HAP-1 (cell line): ENCODE results near the gene LRRC8D.

Experiments
- DNase-seq, 2 experiments: peaks; one replicate each; pipeline ENCODE4 v3.0.0-alpha.2; 2016 to 2020; ENCODE audit warnings: low spot score in 2 of 2
- H3K27me3 ChIP-seq: fragments of 250-450 bp; sonication (Bioruptor Pico); 2 replicates; pipeline ENCODE4 v1.5.1; 2020; ENCODE audit warnings: low read depth, mild to moderate bottlenecking, moderate library complexity
- H3K36me3 ChIP-seq: fragments of 250-450 bp; sonication (Bioruptor Pico); replicated peaks from 2 replicates; pipeline ENCODE4 v1.5.1; 2020; ENCODE audit warnings: mild to moderate bottlenecking
- H3K4me1 ChIP-seq: fragments of 250-450 bp; sonication (Bioruptor Pico); 2 replicates; pipeline ENCODE4 v1.5.1; 2020; ENCODE audit warnings: mild to moderate bottlenecking
- H3K4me3 ChIP-seq: fragments of 250-450 bp; sonication (Bioruptor Pico); 2 replicates; pipeline ENCODE4 v1.5.1; 2020; ENCODE audit warnings: mild to moderate bottlenecking, moderate library complexity
- H3K9me3 ChIP-seq: fragments of 250-450 bp; sonication (Bioruptor Pico); 2 replicates; pipeline ENCODE4 v1.5.1; 2020; ENCODE audit warnings: mild to moderate bottlenecking, moderate library complexity
- in situ Hi-C: fragments of 300-500 bp; cut with MboI; formaldehyde crosslinking; loops from 3 replicates; pipeline ENCODE4 v1.14.3; 2020; ENCODE audit warnings: low sequenced_read_pairs, inconsistent platforms, mixed read lengths

LRRC8D gene

GRCh38 chr1:89799495-89799894, 21.3 kb upstream of the LRRC8D start:
- Histone ChIP-seq H3K9me3 (no peaks in the 10 kb centered on the region), H3K27me3 (no peaks in the 10 kb centered on the region), H3K4me3 (no peak overlapping the region), H3K4me1 (peaks cover 8% of the 10 kb centered on the region), H3K36me3 (no peaks in the 10 kb centered on the region)
- DNase-seq: no peak
- in situ Hi-C loops: no loop called here

DNA sequence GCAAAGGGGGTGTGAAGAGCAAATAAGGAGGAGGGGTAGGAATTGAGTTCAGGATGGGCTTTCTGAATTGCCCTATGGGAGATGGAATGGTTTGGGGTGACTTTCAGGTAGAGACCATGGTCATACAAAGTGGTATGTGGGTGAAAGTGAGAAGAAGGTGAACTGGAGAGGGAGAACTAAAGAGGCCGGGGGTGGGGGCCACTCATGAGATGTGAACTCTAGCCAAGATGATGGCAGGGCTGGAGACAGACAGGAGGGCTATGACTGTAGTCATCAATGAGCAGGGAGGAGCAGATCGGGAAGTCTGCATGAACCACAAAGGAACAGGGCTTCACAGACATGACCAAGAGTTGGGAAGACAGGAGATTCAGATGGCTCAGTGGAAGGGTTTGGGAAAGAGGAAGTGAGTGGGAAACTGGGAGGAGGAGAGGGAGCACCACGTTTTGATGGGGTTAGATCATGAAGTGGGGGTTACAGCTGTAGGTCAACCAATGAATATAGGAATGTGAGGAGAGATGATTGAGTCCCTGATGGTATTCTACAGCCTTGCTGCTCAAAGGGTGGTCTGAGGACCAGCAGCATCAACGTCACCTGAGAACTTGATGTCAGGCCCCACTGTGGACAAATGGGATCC, 20.7 kb upstream of the LRRC8D start:
- H3K4me1 ChIP-seq: peaks cover 8% of the 10 kb centered on the region
- in situ Hi-C loops: no loop called here
- no peak overlapping the region for H3K4me3 ChIP-seq
- no peaks in the 10 kb centered on the region for H3K9me3 ChIP-seq
- no peak for DNase-seq
- no peaks in the 10 kb centered on the region for H3K27me3 ChIP-seq
- H3K36me3 ChIP-seq: no peaks in the 10 kb centered on the region

DNA sequence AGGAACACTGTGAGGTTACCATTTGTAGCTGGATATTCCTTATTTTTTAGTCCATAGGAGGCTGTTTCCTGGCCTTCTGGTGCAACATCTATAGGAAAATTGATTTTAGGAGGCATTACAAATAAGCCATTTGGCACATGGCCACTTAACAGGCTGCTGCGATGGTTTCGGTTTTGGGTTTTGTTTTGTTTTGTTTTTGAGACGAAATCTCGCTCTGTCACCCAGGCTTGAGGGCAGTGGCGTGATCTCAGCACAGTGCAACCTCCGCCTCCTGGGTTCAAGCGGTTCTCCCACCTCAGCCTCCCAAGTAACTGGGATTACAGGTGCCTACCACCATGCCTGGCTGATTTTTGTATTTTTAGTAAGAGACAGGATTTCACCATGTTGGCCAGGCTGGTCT, 20.1 kb upstream of the LRRC8D start:
- Histone ChIP-seq H3K9me3 (no peaks in the 10 kb centered on the region), H3K27me3 (no peaks in the 10 kb centered on the region), H3K36me3 (no peaks in the 10 kb centered on the region), H3K4me1 (peaks cover 8% of the 10 kb centered on the region), H3K4me3 (no peak overlapping the region)
- no peak for DNase-seq
- in situ Hi-C loops: no loop called here

GRCh38 chr1:89802051-89802450, 18.8 kb upstream of the LRRC8D start:
- H3K27me3 ChIP-seq: no peaks in the 10 kb centered on the region
- in situ Hi-C loops: no loop called here
- H3K4me3 ChIP-seq: no peak overlapping the region
- no peaks in the 10 kb centered on the region for H3K36me3 ChIP-seq
- no peaks in the 10 kb centered on the region for H3K9me3 ChIP-seq
- no peak for DNase-seq
- peaks cover 8% of the 10 kb centered on the region for H3K4me1 ChIP-seq

GRCh38 chr1:89802841-89803240, 18.0 kb upstream of the LRRC8D start:
- Histone ChIP-seq H3K9me3 (no peaks in the 10 kb centered on the region), H3K36me3 (no peaks in the 10 kb centered on the region), H3K4me3 (no peak overlapping the region), H3K4me1 (peaks cover 8% of the 10 kb centered on the region), H3K27me3 (no peaks in the 10 kb centered on the region)
- in situ Hi-C loops: no loop called here
- peak in 1 of 2 experiments; percentile 29 for DNase-seq

DNA sequence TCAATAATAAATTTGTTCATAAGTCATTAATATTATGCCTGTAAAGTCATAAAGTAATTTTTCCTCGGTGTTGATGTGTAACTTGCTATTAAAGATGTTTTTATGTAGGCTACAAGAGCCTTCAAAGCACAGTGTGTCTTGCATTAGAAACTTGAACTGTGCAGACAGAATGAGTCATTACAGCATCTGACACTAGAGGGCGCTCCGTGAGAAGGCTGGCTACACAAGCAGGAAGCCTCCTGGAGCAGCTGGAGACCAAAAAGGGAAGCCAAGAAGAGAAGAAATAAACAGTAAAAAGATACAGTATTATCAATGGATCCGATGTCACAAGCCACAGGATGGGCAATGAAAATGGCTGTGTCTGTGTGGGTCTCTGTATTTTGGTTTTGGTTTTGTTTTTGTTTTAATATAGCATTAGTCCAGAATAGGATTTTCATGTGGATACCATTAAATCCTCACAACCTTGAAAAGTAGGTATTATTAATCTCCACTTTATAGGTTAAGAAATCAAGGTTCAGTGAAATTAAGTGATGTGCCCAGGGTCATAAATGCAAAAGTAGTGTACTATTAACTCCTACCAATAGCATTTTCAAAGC, 16.1 kb upstream of the LRRC8D start:
- no peaks in the 10 kb centered on the region for H3K27me3 ChIP-seq
- DNase-seq: peak; percentile 63 to 93
- no peaks in the 10 kb centered on the region for H3K36me3 ChIP-seq
- peaks cover 21% of the 10 kb centered on the region for H3K4me1 ChIP-seq
- H3K9me3 ChIP-seq: no peaks in the 10 kb centered on the region
- in situ Hi-C loops: loop anchor here (5.0 kb wide), 1 partner anchor 183 kb away; no protein-coding TSS in a partner anchor
- H3K4me3 ChIP-seq: no peak overlapping the region

GRCh38 chr1:89806616-89807015, 14.2 kb upstream of the LRRC8D start:
- no peak for DNase-seq
- H3K36me3 ChIP-seq: no peaks in the 10 kb centered on the region
- no peak overlapping the region for H3K4me3 ChIP-seq
- H3K27me3 ChIP-seq: no peaks in the 10 kb centered on the region
- peaks cover 32% of the 10 kb centered on the region for H3K4me1 ChIP-seq
- H3K9me3 ChIP-seq: no peaks in the 10 kb centered on the region
- in situ Hi-C loops: loop anchor here (5.0 kb wide), 1 partner anchor 181 kb away; no protein-coding TSS in a partner anchor

DNA sequence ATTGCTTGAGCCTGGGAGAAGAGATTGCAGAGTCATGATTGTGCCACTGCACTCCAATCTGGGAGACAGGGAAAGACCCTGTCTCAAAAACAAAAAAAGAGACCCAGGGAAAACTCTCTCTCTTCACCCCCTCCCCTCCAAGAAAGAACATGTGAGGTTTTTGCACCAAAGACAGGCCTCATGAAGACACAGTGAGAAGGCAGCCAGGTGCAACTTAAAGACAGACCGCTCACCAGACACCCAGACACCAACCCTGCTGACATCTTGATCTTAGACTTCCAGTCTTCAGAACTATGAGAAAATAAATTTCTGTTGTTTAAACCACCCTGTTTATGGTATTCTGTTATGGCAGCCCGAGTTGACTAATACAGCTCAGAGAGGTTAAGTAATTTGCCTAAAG, 13.3 kb upstream of the LRRC8D start:
- Histone ChIP-seq H3K27me3 (no peaks in the 10 kb centered on the region), H3K36me3 (no peaks in the 10 kb centered on the region), H3K4me3 (no peak overlapping the region), H3K4me1 (peaks cover 27% of the 10 kb centered on the region), H3K9me3 (no peaks in the 10 kb centered on the region)
- in situ Hi-C loops: loop anchor here (5.0 kb wide), 1 partner anchor 180 kb away; no protein-coding TSS in a partner anchor
- no peak for DNase-seq

GRCh38 chr1:89807983-89808382, 12.8 kb upstream of the LRRC8D start:
- peaks cover 24% of the 10 kb centered on the region for H3K4me1 ChIP-seq
- H3K36me3 ChIP-seq: no peaks in the 10 kb centered on the region
- no peaks in the 10 kb centered on the region for H3K27me3 ChIP-seq
- H3K4me3 ChIP-seq: no peak overlapping the region
- no peak for DNase-seq
- no peaks in the 10 kb centered on the region for H3K9me3 ChIP-seq
- in situ Hi-C loops: loop anchor here (5.0 kb wide), 1 partner anchor 179 kb away; no protein-coding TSS in a partner anchor

GRCh38 chr1:89808441-89809117, 12.3 kb upstream of the LRRC8D start:
- H3K4me1 ChIP-seq: peaks cover 26% of the 10 kb centered on the region
- H3K4me3 ChIP-seq: no peak overlapping the region
- no peaks in the 10 kb centered on the region for H3K9me3 ChIP-seq
- DNase-seq: peak; percentile 33 to 43
- H3K27me3 ChIP-seq: no peaks in the 10 kb centered on the region
- no peaks in the 10 kb centered on the region for H3K36me3 ChIP-seq
- in situ Hi-C loops: loop anchor here (5.0 kb wide), 1 partner anchor 179 kb away; no protein-coding TSS in a partner anchor

DNA sequence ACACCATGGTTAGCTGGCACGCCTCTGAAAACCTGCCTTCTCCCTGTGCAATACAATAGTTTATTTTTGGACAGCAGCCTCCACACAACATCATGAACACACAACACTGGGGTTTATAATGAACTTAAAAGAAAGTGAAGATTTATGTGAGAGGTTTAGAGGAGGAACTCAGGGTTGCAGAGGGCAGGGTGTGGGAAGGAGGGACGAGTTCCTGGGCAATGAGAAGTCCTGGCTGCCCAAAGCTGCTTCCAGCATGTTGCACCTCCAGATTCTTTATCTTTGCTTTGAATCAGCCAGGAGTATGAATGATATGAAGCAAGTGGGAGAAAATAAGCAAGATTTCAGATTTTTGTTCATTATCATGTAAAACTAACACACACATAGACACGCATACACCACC, 11.3 kb upstream of the LRRC8D start:
- no peaks in the 10 kb centered on the region for H3K9me3 ChIP-seq
- H3K27me3 ChIP-seq: no peaks in the 10 kb centered on the region
- no peaks in the 10 kb centered on the region for H3K36me3 ChIP-seq
- DNase-seq: no peak
- H3K4me3 ChIP-seq: no peak overlapping the region
- peaks cover 26% of the 10 kb centered on the region for H3K4me1 ChIP-seq
- in situ Hi-C loops: loop anchor here (5.0 kb wide), 1 partner anchor 178 kb away; no protein-coding TSS in a partner anchor

- in situ Hi-C loops: no loop called here
- no peak overlapping the region for H3K4me3 ChIP-seq
- peaks cover 26% of the 10 kb centered on the region for H3K4me1 ChIP-seq
- DNase-seq: no peak
- no peaks in the 10 kb centered on the region for H3K9me3 ChIP-seq
- H3K27me3 ChIP-seq: no peaks in the 10 kb centered on the region
- no peaks in the 10 kb centered on the region for H3K36me3 ChIP-seq
These were observed 10.5 kb upstream of the LRRC8D start for GRCh38 chr1:89810302-89810701.

DNA sequence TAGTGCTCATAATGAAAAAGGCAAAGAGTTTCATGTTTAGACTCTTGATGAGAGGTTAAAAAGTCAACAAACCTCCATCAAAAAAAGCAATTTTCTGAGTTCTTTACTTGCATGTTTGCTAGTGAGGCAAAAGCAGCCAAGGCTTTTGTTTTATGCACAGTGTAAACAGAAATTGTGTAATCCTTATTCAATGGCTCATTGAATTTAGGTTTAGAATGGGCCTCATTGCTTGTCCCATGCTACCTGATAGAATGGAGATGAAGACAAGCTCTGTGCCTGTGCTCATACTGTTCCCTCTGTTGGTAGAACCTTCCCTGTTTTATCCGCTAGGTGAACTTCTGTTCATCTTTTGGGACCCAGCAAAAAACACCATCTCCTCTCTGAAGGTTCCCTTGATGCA, 10.0 kb upstream of the LRRC8D start:
- in situ Hi-C loops: no loop called here
- DNase-seq: no peak

DNA sequence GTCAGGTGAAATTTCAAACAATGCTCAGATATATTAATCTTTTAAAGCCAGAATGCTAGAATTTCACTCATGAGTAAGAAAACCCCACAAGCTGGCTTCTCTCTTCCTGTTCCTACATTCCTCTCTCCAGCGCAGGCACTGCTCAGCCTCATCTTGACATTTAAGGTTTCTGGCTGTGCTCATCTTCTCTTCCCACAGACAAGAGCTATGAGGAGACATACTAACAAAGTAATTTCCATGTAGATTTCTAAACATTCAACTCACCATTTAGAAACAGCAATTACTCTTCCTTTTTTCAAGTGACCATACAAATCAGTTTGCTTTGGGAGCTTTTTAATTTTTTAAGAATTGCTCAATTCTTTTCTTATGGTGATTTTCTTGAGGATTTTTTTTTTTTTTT, 7.8 kb upstream of the LRRC8D start:
- H3K27me3 ChIP-seq: no peaks in the 10 kb centered on the region
- H3K4me3 ChIP-seq: no peak overlapping the region
- in situ Hi-C loops: no loop called here
- peaks cover 24% of the 10 kb centered on the region for H3K4me1 ChIP-seq
- DNase-seq: no peak
- H3K36me3 ChIP-seq: no peaks in the 10 kb centered on the region
- no peaks in the 10 kb centered on the region for H3K9me3 ChIP-seq

More for the DNA sequence above, 10.0 kb upstream of the LRRC8D start:
- Histone ChIP-seq H3K36me3 (no peaks in the 10 kb centered on the region), H3K27me3 (no peaks in the 10 kb centered on the region), H3K9me3 (no peaks in the 10 kb centered on the region), H3K4me3 (no peak overlapping the region), H3K4me1 (peaks cover 26% of the 10 kb centered on the region)
